Left cardiac atrium (tissue), 4 donors: Measurements from ENCODE around the gene TMEM176A. TPM values are rescaled to one million over a fixed set of nuclear protein-coding genes. Genes with fewer than 3 reads are reported as not detected.

Experiments
- ATAC-seq, 2 donors: fragments of 200-7000 bp; cut with Tn5 transposase; one replicate each; pipeline ENCODE4 v1.9.1; 2020; ENCODE audit warnings: mild to moderate bottlenecking in 2 of 2, moderate library complexity in 2 of 2
- DNase-seq: peaks from one replicate; pipeline ENCODE4 v3.0.0-alpha.2; 2020
- intact Hi-C, 2 donors: fragments of 100-400 bp; cut with DNase I; formaldehyde crosslinking; loops; one replicate each; pipeline versions ENCODE4 v1.14.1 to v1.15.1; 2022 to 2023
- total RNA-seq, 2 donors: library from RNA; stranded (reverse); fragmentation: NEBNext Ultra II Directional; extraction: Animal tissue kit (Norgen Biotek cat#: 25700); gene quantifications; one replicate each; pipeline ENCODE4 v1.2.1, GENCODE V29; 2021
- donor health status: DM: no; HTN: yes; CAD: no.
- donor health status: DM: no; HTN: yes; CAD: no; lungs with severe emphysema.
- donor health status: DM: yes; HTN: yes; CAD: no.
- donor health status: Dilated cardiomyopathy.

The TMEM176A gene
- total RNA-seq, 2 donors from 2014 or later, result 92.1 to 110 TPM

DNA sequence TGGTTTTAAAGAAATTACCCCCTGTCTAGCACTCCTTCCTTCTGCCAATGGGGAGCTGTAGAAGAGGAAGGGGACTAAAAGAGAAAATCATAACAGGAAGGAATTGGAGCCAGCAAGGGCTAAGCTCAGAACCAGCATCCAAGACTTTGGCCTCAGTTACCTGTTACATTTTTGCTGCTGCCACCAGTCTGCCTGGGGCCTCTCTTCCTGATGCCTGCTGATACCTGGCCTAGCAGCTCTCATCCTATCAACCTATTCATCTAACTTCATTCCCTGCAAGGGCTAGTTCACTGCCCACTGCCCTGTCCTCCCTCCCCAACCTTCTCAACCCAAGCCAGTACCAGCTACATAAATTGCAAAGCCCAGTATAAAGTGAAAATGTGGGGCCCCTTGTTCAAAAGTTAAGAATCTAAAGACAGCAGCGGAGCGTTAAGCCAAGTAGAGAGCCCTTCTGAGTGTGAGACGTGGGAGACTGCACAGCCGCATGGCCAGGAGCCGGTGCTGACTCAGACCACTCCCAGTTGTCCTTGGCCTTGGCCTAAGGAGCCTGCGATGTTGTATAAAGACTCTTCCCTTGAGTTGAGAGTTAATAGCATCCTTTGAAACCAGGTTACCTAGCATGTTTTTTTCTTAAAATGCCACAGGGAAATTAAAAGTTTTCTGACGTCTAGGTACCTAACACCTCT is 38.5 kb downstream of the TMEM176A start:
- DNase-seq, result no peak
- peak in 1 of 2 donors; percentile 77 for ATAC-seq

DNA sequence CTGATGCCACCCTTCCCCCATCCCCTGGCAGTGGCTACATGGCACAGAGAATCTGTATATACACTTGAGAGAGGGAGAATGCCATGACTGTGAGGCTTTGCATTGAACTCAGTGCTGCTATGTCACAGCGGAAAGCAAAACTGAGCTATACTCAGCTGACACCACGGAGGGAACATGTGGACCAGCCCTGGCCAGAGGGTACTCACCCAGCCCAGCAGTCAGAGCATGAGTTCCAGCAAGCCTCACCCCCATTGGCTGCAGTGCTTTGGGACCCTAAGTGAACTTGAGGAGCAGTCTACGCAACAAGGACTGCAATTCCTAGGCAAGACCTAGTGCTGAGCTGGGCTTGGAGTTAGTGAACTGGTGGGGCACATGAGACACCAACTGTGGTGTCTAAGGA is 41.4 kb downstream of the TMEM176A start:
- no peak for ATAC-seq
- intact Hi-C loops, result no loop called here

More for the DNA sequence above, 38.5 kb downstream of the TMEM176A start:
- intact Hi-C loops, result no loop called here

DNA sequence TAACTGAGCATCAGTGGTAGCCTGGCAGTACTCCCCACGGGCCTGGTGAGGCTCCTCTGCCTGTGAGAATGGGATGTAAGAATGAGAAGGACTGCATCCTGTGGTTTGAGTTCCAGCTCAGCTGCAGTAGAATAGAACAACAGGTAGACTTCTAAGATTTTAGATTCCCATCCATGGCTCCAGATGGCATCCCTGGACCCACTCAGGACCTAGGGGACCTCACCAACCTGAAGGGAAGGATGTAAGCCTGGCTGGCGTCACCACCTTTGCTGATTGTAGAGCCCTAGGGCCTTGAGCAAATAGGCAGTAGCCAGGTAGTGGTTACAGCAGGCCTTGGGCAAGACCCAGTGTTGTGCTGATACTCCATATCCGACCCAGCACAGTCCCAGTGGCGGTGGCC is 42.1 kb downstream of the TMEM176A start:
- ATAC-seq (no peak), DNase-seq (no peak)
- intact Hi-C loops, result no loop called here

More for the DNA sequence above, 41.4 kb downstream of the TMEM176A start:
- DNase-seq, result no peak

- DNase-seq (peak; percentile 50), ATAC-seq (peak; percentile 90 to 92)
- intact Hi-C loops, result no loop called here
These were observed 44.9 kb downstream of the TMEM176A start for GRCh38 chr7:150845421-150845861.

DNA sequence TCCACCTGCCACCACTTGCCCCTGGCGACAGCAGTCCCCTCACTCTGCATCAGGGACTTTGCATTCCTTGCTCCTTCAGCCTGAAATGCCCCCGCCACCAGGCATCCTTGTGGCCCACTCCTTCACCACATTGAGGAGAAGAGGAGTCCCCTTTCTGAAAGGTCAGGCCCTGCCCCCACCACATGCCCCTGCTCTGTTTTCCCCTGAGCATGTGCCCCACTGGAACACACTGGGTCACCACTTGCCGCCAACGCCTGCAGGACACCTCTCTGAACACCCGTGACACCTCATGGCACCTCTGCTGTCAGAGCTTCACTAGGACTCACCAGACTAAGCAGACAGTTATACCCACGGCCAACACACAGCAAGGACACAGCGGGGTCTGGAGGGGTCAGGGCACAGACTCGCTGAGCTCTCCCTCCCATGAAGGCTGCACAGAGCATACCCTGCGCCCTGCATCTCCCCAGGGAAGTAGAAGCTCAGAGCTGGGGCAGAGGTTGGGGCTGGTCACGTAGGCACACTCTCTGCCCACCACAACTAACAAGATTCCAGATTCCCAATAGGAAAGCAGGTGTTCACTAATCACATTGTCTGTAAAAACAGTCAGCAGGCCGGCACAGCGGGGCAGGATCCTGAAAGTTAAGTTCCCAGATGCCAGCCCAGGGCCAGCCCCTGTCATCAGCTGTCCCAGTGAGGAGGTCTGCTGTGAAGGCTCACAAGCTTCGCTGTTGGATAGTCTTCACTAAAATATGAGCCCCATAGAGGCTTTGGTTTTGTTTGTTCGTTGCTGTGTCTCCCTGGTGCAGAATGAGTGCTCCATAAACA is 45.9 kb downstream of the TMEM176A start:
- intact Hi-C loops, result no loop called here
- no peak for DNase-seq
- ATAC-seq, result peak in 1 of 2 donors; percentile 9

- intact Hi-C loops, result no loop called here
- no peak for DNase-seq
- ATAC-seq, result no peak
These were observed 47.0 kb downstream of the TMEM176A start for GRCh38 chr7:150847536-150847935.

DNA sequence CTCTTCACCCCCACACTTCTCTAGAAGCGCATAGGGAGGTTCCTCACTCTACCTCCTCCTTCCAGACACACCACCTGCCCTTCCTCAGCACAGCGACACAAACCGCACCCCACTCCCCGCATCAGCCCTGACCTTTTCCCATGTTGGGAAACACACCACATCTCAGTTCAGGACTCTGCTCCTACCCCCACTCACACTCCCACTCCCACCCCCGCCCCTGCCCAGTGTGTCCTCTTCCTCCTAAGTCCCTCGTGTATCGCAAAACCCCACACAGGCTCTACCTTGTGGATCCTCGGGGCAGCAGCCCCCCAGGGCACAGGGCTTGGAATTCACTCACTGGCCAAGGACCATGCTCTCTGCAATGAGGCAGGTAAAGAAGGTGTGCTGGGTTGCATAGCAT is 47.5 kb downstream of the TMEM176A start:
- ATAC-seq, result no peak
- intact Hi-C loops, result no loop called here
- no peak for DNase-seq

DNA sequence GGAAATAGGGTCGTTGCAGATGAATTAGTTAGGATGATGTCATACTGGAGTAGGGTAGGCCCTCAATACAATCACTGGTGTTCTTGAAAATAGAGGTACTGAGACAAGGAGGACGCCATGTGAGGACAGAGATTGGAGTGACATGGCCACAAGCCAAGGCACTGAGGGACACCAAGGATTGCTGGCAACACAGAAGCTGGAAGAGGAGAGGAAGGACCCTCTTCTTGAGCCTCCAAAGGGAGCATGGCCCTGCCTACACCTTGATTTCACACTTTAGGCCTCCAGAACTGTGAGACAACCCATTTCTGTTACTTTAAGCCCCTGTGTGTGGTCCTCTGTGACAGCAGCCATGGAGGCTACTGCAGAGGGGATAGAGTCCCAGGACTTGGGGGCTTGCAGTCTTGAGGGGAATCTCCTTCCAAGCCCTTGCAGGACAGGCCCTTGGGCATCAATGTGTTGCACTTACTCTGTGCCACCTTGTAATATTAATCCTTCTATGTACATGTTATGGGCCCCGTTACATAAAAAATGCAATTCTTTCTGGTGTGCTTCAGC is 48.1 kb downstream of the TMEM176A start:
- DNase-seq (no peak), ATAC-seq (no peak)
- intact Hi-C loops, result no loop called here

DNA sequence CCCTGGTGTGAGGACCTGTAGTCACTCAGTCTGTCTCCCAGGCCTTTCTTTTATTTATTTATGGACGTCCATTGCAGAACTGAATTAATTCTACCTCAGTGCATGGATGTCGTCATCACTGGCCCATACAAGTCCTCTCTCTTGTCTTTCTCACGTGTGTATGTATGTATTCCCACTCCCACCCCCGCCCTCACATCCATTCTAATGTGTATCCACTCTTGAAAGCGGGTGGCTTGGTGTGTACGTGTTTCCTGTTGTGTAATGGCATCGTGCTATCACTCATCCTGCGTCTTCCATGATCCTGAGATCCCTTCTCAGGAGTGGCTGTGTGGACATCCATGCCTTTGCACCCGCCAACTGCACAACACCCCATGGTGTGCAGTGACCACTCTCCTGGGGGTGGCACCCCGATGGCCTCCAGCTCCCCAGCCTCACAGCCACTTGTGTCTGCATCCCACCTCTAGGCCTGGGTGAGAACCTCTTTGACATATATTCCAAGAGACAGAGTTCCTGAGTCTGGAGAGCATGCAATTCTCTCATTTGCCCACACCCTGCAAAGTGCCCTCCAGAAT is 48.7 kb downstream of the TMEM176A start:
- DNase-seq (no peak), ATAC-seq (no peak)
- intact Hi-C loops, result no loop called here

GRCh38 chr7:150850273-150850672 is 49.7 kb downstream of the TMEM176A start:
- intact Hi-C loops, result no loop called here
- DNase-seq (no peak), ATAC-seq (no peak)

- ATAC-seq, result no peak
- intact Hi-C loops, result no loop called here
- DNase-seq, result no peak
These were observed 51.2 kb downstream of the TMEM176A start for GRCh38 chr7:150851492-150852370.

- peak in 1 of 2 donors; percentile 22 for ATAC-seq
- intact Hi-C loops, result no loop called here
- no peak for DNase-seq
These were observed 51.9 kb downstream of the TMEM176A start, which contains the start of gene AOC1 for GRCh38 chr7:150852371-150852905. TSS of gene AOC1 (plus strand) at chr7:150852517. CDS start at chr7:150856471, 3,954 bp downstream.

DNA sequence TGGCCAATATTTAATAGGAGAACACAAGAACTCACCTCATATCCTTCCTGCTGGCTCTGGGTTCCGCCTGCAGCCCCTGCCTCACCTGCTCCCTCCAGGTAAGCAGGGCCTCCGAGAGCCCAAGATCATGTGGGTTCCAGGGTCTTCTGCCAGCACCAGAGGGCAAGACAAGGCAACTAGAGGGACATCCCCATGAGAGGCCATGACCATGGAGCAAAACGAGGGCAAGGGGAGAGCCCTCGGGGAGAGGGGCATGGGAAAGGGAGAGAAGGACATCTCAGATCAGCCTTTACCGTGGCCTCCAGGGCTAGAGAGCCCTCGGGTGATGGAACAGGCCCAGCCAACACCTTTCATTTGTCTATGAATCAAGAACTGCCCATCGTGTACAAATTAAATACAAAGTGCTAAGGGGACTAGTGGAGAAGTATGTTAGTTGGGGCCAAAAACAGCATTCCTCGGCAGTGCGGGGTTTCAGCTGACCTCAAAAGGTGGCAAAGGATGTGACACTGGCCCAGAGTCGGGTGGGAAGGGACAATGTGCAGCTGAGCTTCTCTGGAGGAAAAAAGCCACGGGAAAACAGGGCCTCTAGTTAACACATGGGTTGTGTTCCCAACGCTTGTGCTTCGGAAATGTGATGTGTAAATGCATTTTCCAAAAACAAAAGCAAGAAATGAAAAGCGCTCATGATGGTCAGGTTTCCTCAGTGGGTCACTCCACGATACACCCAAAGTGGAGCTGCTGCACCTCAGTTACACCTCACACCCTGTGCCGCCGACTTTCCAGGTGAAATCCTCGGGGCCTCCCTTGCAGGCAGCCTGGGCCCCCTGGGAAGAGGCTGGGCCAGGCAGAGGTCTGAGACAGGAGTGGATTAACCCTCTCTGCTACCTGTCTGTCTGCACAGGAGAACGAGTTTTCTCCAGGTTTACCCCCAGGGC is 53.8 kb downstream of the TMEM176A start:
- no peak for DNase-seq
- intact Hi-C loops, result no loop called here
- no peak for ATAC-seq

Other genes starting within 250 kb of the TMEM176A start
- 10 to 100 TPM; 30.2 to 40.4 TPM for gene GIMAP4, start 233.4 kb upstream of the TMEM176A start, total RNA-seq
- gene GIMAP6, start 168.4 kb upstream of the TMEM176A start, total RNA-seq, result 10 to 100 TPM; 35.4 to 36.8 TPM
- 1 to 10 TPM; 7.0 to 9.2 TPM for gene GIMAP2, start 115.1 kb upstream of the TMEM176A start, total RNA-seq
- gene GIMAP1, start 84.2 kb upstream of the TMEM176A start, total RNA-seq, result 1 to 10 TPM; 4.5 to 7.0 TPM
- gene GIMAP5, start 63.4 kb upstream of the TMEM176A start, total RNA-seq, result 10 to 100 TPM; 18.6 to 25.6 TPM
- 100 to 1,000 TPM; 125 to 241 TPM for gene TMEM176B, start 405 bp upstream of the TMEM176A start, total RNA-seq
- under 1 TPM; 0.21 to 0.37 TPM for gene AOC1, start 51.7 kb downstream of the TMEM176A start, total RNA-seq
- gene KCNH2, start 177.6 kb downstream of the TMEM176A start, total RNA-seq, result 10 to 100 TPM; 59.1 to 82.1 TPM
- gene NOS3, start 190.2 kb downstream of the TMEM176A start, total RNA-seq, result 10 to 100 TPM; 13.1 to 63.9 TPM
- under 1 TPM; 0.13 to 0.32 TPM for gene ATG9B, start 223.7 kb downstream of the TMEM176A start, total RNA-seq
- 10 to 100 TPM; 20.1 to 21.6 TPM for gene ABCB8, start 227.7 kb downstream of the TMEM176A start, total RNA-seq
- gene ASIC3, start 247.8 kb downstream of the TMEM176A start, total RNA-seq, result 1 to 10 TPM; 4.0 to 4.2 TPM